GM12878 (cell line): ENCODE results near the gene ABCA13. TPM values are rescaled to one million over a fixed set of nuclear protein-coding genes. Genes with fewer than 3 reads are reported as not detected.

Experiments used
- ATAC-seq: fragments of 200-7000 bp; cut with Tn5 transposase; 3 replicates; pipeline ENCODE4 v1.9.1; 2020; ENCODE audit warnings: mild to moderate bottlenecking, moderate library complexity
- BruUV-seq: library from RNA; stranded (reverse); fragments of 400-500 nt; replicated peaks from 2 replicates; lab custom pipeline; 2021; lab: Mats Ljungman, UMichigan
- CTCF ChIA-PET: fragments of 300-600 bp; sonication (Branson Sonifier 250); formaldehyde crosslinking; extraction: SDS; loops from one replicate; lab custom pipeline; 2021; ENCODE audit warnings: inconsistent platforms; lab: Yijun Ruan, JAX
- POLR2A ChIA-PET: fragments of 350-600 bp; formaldehyde crosslinking; extraction: SDS; loops from one replicate; lab custom pipeline; 2021; ENCODE audit warnings: inconsistent platforms; lab: Charles Lee
- RAD21 ChIA-PET: fragments of 300-600 bp; sonication (Branson Sonifier 250); formaldehyde crosslinking; loops from one replicate; lab custom pipeline; 2023; ENCODE audit warnings: antibody characterized with exemption; ENCODE audit not compliant: unreplicated experiment; lab: Charles Lee
- SMC1A ChIA-PET: fragments of 300-600 bp; sonication (Branson Sonifier 250); formaldehyde crosslinking; loops from one replicate; lab custom pipeline; 2023; ENCODE audit not compliant: unreplicated experiment, uncharacterized antibody; lab: Charles Lee
- DNase-seq: peaks from one replicate; pipeline ENCODE4 v3.0.0-alpha.2; 2011; ENCODE audit warnings: low read depth, low spot score
- FAIRE-seq: peaks from 3 replicates; lab custom pipeline; 2011; peaks lifted over from hg19 to GRCh38; lab: Jason Lieb, UNC
- H2AFZ ChIP-seq: 2 replicates; pipeline ENCODE4 v1.6.0; 2011; ENCODE audit warnings: low read depth, low read length, control low read depth; ENCODE audit not compliant: control insufficient read depth
- H3K27ac ChIP-seq: 2 replicates; pipeline ENCODE4 v1.5.1; 2011; ENCODE audit warnings: control low read depth; ENCODE audit not compliant: control insufficient read depth, insufficient read depth
- H3K27me3 ChIP-seq, 2 experiments: replicated peaks in 1 of 2; 2 replicates each; pipeline versions ENCODE4 v1.6.0 to v1.6.1; 2011; ENCODE audit warnings: low read length in 1 of 2; ENCODE audit not compliant: control insufficient read depth in 2 of 2, insufficient read depth in 2 of 2
- H3K36me3 ChIP-seq, 2 experiments: 2 replicates each; pipeline ENCODE4 v1.5.1; 2011; ENCODE audit warnings: low read length in 1 of 2; ENCODE audit not compliant: control insufficient read depth in 2 of 2, insufficient read depth in 2 of 2
- H3K4me1 ChIP-seq: 2 replicates; pipeline ENCODE4 v1.6.1; 2011; ENCODE audit warnings: mild to moderate bottlenecking, low read length, moderate library complexity, mixed read lengths; ENCODE audit not compliant: control insufficient read depth, insufficient read depth
- H3K4me2 ChIP-seq: 2 replicates; pipeline ENCODE4 v1.6.0; 2011; ENCODE audit warnings: control low read depth; ENCODE audit not compliant: control insufficient read depth, insufficient read depth
- H3K4me3 ChIP-seq: fragments of 200-600 bp; sonication (generic); 2 replicates; pipeline ENCODE4 v1.5.1; 2016
- H3K79me2 ChIP-seq: 2 replicates; pipeline ENCODE4 v1.6.0; 2011; ENCODE audit warnings: low read length; ENCODE audit not compliant: control insufficient read depth, insufficient read depth
- H3K9ac ChIP-seq: 2 replicates; pipeline ENCODE4 v1.8.0; 2011; ENCODE audit warnings: low read length, control low read depth, mixed read lengths; ENCODE audit not compliant: control insufficient read depth, insufficient read depth
- H3K9me3 ChIP-seq: replicated peaks from 3 replicates; pipeline ENCODE4 v1.5.1; 2011; ENCODE audit warnings: mild to moderate bottlenecking, low read length; ENCODE audit not compliant: control insufficient read depth, insufficient read depth
- H4K20me1 ChIP-seq: 2 replicates; pipeline ENCODE4 v1.6.0; 2011; ENCODE audit not compliant: control insufficient read depth, insufficient read depth
- ATF7 ChIP-seq: fragments of 450-650 bp; IDR thresholded peaks from 2 replicates; pipeline ENCODE4 v1.6.1; 2016; ENCODE audit warnings: low read depth, mild to moderate bottlenecking
- BCLAF1 ChIP-seq: fragments of 450-650 bp; IDR thresholded peaks from 2 replicates; pipeline ENCODE4 v1.6.1; 2017; ENCODE audit warnings: antibody characterized with exemption, mild to moderate bottlenecking, moderate library complexity
- CBFB ChIP-seq: IDR thresholded peaks from 2 replicates; pipeline ENCODE4 v1.6.1; 2016; ENCODE audit warnings: antibody characterized with exemption, low read depth
- CHD4 ChIP-seq: fragments of 200-600 bp; sonication (generic); IDR thresholded peaks from 2 replicates; pipeline ENCODE4 v1.6.1; 2016; ENCODE audit warnings: mild to moderate bottlenecking
- EZH2 ChIP-seq: IDR thresholded peaks from 2 replicates; pipeline ENCODE4 v1.6.1; 2012; ENCODE audit warnings: low read depth, mild to moderate bottlenecking, control low read depth, inconsistent platforms, low read length, borderline replicate concordance; ENCODE audit not compliant: control insufficient read depth
- HDGF ChIP-seq: fragments of 450-650 bp; IDR thresholded peaks from 2 replicates; pipeline ENCODE4 v1.6.1; 2016; ENCODE audit warnings: antibody characterized with exemption
- JUND ChIP-seq: IDR thresholded peaks from 2 replicates; pipeline ENCODE4 v1.6.1; 2012; ENCODE audit warnings: low read depth, mild to moderate bottlenecking, low read length, improper control_type of control experiment, moderate library complexity
- NRF1 ChIP-seq: conservative IDR thresholded peaks from 2 replicates; pipeline ENCODE4 v1.6.1; 2011; ENCODE audit warnings: mild to moderate bottlenecking, low read depth, low read length, improper control_type of control experiment
- USF1 ChIP-seq: IDR thresholded peaks from 2 replicates; pipeline ENCODE4 v1.6.1; 2011; ENCODE audit warnings: borderline replicate concordance, low read depth, mild to moderate bottlenecking, moderate library complexity, mixed read lengths, low read length; ENCODE audit not compliant: insufficient read depth; ENCODE audit errors: extremely low read length
- ZNF217 ChIP-seq: fragments of 450-650 bp; IDR thresholded peaks from 2 replicates; pipeline ENCODE4 v1.6.1; 2017; ENCODE audit warnings: antibody characterized with exemption, mild to moderate bottlenecking
- WGBS: methylation state at CpG from one replicate; pipeline ENCODE4 v1.1.6; 2016; ENCODE audit warnings: low lambda C conversion rate; ENCODE audit not compliant: insufficient replicate concordance, insufficient coverage; ENCODE audit errors: missing lambda C conversion rate; 5-methylcytosine and 5-hydroxymethylcytosine counted together
- in situ Hi-C: fragments of 300-500 bp; cut with MboI; formaldehyde crosslinking; loops from 9 replicates; pipeline ENCODE4 v1.14.3; 2018; ENCODE audit warnings: mixed read lengths
- intact Hi-C: fragments of 100-400 bp; cut with micrococcal nuclease; formaldehyde crosslinking; loops from one replicate; pipeline ENCODE4 v1.14.2; 2022; ENCODE audit not compliant: unreplicated experiment
- polyA plus RNA-seq, 11 experiments: library from polyadenylated mRNA; depleted of rRNA in 4 of 11; unstranded in 6 of 11; stranded (reverse) in 5 of 11; fragments of >200 nt; fragmentation: Nextera tagmentation in 4 of 11; fragmentation: Illumina TruSeq in 1 of 11; extraction: Ambion mirVana in 4 of 11; extraction: Trizol in 1 of 11; gene quantifications; 1 replicate in 1 of 11; 2 replicates in 10 of 11; pipeline versions ENCODE4 v1.2.1 to v1.2.3, GENCODE V29; 2011 to 2016; ENCODE audit warnings: inconsistent platforms in 2 of 11, missing spikeins in 2 of 11, low read depth in 1 of 11
- total RNA-seq, 4 experiments: library from RNA; depleted of rRNA in 3 of 4; stranded (reverse); fragments of >200 nt in 3 of 4; fragmentation: Illumina TruSeq in 1 of 4; extraction: Trizol in 1 of 4; gene quantifications; 2 replicates each; pipeline versions ENCODE4 v1.2.1 to v1.2.3, GENCODE V29; 2013 to 2021

ABCA13 gene
- total and polyA plus RNA-seq, 10 of the 15 experiments (the other 5 are each of a cell fraction or from before 2014, with no cell fraction given) = under 0.01 to 0.98 (median 0.04) TPM; not detected in 2

GRCh38 chr7:48213226-48213625, 42.0 kb downstream of the ABCA13 start (continued):
- no peak for TF ChIP-seq BCLAF1
- TF ChIP-seq EZH2 = no peak
- no peak for TF ChIP-seq USF1
- no peak for TF ChIP-seq CHD4

GRCh38 chr7:48217266-48217665, 46.0 kb downstream of the ABCA13 start:
- DNase-seq = no peak
- CTCF ChIA-PET = no interaction called here

More at GRCh38 chr7:48217266-48217665, 46.0 kb downstream of the ABCA13 start:
- H3K4me2 ChIP-seq = no peak overlapping the region
- intact Hi-C loops = no loop called here
- in situ Hi-C loops = no loop called here
- H3K27ac ChIP-seq = no peak overlapping the region
- BruUV-seq = no TSS peak
- no peaks in the 10 kb centered on the region for H3K36me3 ChIP-seq
- FAIRE-seq (no peak), ATAC-seq (no peak)
- H3K27me3 ChIP-seq = peaks cover 0 to 2% of the 10 kb centered on the region in 2 experiments; a peak in 2 of 4 replicates
- H2AFZ ChIP-seq = no peak overlapping the region
- no peaks in the 10 kb centered on the region for H3K4me1 ChIP-seq
- RAD21 ChIA-PET = no interaction called here
- WGBS = 26% methylated on average over 1 of the region's 1 CpG
- POLR2A ChIA-PET = no interaction called here
- H3K9ac ChIP-seq = no peak overlapping the region
- TF ChIP-seq JUND (no peak), ATF7 (no peak), ZNF217 (no peak), CBFB (no peak), CHD4 (no peak), NRF1 (no peak), BCLAF1 (no peak), HDGF (no peak)
- SMC1A ChIA-PET = no interaction called here
- no peak overlapping the region for H3K4me3 ChIP-seq
- no peaks in the 10 kb centered on the region for H3K9me3 ChIP-seq
- H4K20me1 ChIP-seq = no peaks in the 10 kb centered on the region
- H3K79me2 ChIP-seq = no peaks in the 10 kb centered on the region
